BLaER1 (cell line): ENCODE measurements around the gene MBOAT1.
"Not testable (repeated sequence)": the region's sequence is repeated elsewhere in the genome, so short reads cannot be mapped to it uniquely, and the experiment has no call there.

Experiments used
- H3K27ac ChIP-seq: shearing (Covaris generic); formaldehyde crosslinking; 2 replicates; pipeline ENCODE4 v1.8.1; 2022
- H3K27me3 ChIP-seq: shearing (Covaris generic); formaldehyde crosslinking; 2 replicates; pipeline ENCODE4 v1.8.1; 2022
- H3K36me3 ChIP-seq: shearing (Covaris generic); formaldehyde crosslinking; 2 replicates; pipeline ENCODE4 v1.8.1; 2022
- H3K4me1 ChIP-seq: shearing (Covaris generic); formaldehyde crosslinking; 2 replicates; pipeline ENCODE4 v1.8.1; 2022
- H3K4me2 ChIP-seq: shearing (Covaris generic); formaldehyde crosslinking; 2 replicates; pipeline ENCODE4 v1.8.1; 2022
- H3K4me3 ChIP-seq: shearing (Covaris generic); formaldehyde crosslinking; 2 replicates; pipeline ENCODE4 v1.8.1; 2022
- H3K9ac ChIP-seq: shearing (Covaris generic); formaldehyde crosslinking; 2 replicates; pipeline ENCODE4 v1.8.1; 2022
- H3K9me3 ChIP-seq: shearing (Covaris generic); formaldehyde crosslinking; 2 replicates; pipeline ENCODE4 v1.8.1; 2022
- H4K20me1 ChIP-seq: shearing (Covaris generic); formaldehyde crosslinking; 2 replicates; pipeline ENCODE4 v1.8.1; 2022
- Cebpa-rat ChIP-seq: shearing (Covaris generic); IDR thresholded peaks from 2 replicates; pipeline ENCODE4 v1.8.1; 2022

Gene MBOAT1

GRCh38 chr6:20146291-20146690, 66.0 kb downstream of the MBOAT1 start:
- no peak overlapping the region for H3K4me2 ChIP-seq
- H3K4me3 ChIP-seq, result no peak overlapping the region
- H3K27ac ChIP-seq, result no peak overlapping the region
- H3K27me3 ChIP-seq, result no peaks in the 10 kb centered on the region
- no peak for TF ChIP-seq Cebpa-rat
- no peaks in the 10 kb centered on the region for H3K9me3 ChIP-seq
- H3K9ac ChIP-seq, result no peak overlapping the region
- no peaks in the 10 kb centered on the region for H3K4me1 ChIP-seq
- peaks cover 42% of the 10 kb centered on the region for H3K36me3 ChIP-seq
- H4K20me1 ChIP-seq, result no peaks in the 10 kb centered on the region

GRCh38 chr6:20142866-20143265, 69.4 kb downstream of the MBOAT1 start:
- H3K27ac ChIP-seq, result no peak overlapping the region
- H3K27me3 ChIP-seq, result no peaks in the 10 kb centered on the region
- H3K9ac ChIP-seq, result no peak overlapping the region
- H4K20me1 ChIP-seq, result no peaks in the 10 kb centered on the region
- peaks cover 41% of the 10 kb centered on the region for H3K36me3 ChIP-seq
- no peaks in the 10 kb centered on the region for H3K9me3 ChIP-seq
- H3K4me2 ChIP-seq, result no peak overlapping the region
- no peak for TF ChIP-seq Cebpa-rat
- H3K4me3 ChIP-seq, result no peak overlapping the region
- no peaks in the 10 kb centered on the region for H3K4me1 ChIP-seq

- no peak for TF ChIP-seq Cebpa-rat
- H3K9me3 ChIP-seq, result no peaks in the 10 kb centered on the region
- H3K36me3 ChIP-seq, result peaks cover 34% of the 10 kb centered on the region
- no peak overlapping the region for H3K4me2 ChIP-seq
- no peaks in the 10 kb centered on the region for H3K4me1 ChIP-seq
- H3K4me3 ChIP-seq, result no peak overlapping the region
- H4K20me1 ChIP-seq, result no peaks in the 10 kb centered on the region
- H3K27ac ChIP-seq, result no peak overlapping the region
- H3K9ac ChIP-seq, result no peak overlapping the region
- H3K27me3 ChIP-seq, result no peaks in the 10 kb centered on the region
Observed at GRCh38 chr6:20141931-20142330, 70.3 kb downstream of the MBOAT1 start.

GRCh38 chr6:20139127-20139963, 72.9 kb downstream of the MBOAT1 start:
- H3K4me3 ChIP-seq, result not testable (repeated sequence)

GRCh38 chr6:20137837-20138236, 74.4 kb downstream of the MBOAT1 start:
- Histone ChIP-seq H3K4me2 (no peak overlapping the region), H3K27me3 (no peaks in the 10 kb centered on the region)

More at GRCh38 chr6:20139127-20139963, 72.9 kb downstream of the MBOAT1 start:
- H3K9ac ChIP-seq, H3K4me2 ChIP-seq, H3K4me1 ChIP-seq, H3K27ac ChIP-seq, H3K9me3 ChIP-seq, H4K20me1 ChIP-seq, H3K27me3 ChIP-seq: not testable (repeated sequence)
- peaks cover 27% of the 10 kb centered on the region for H3K36me3 ChIP-seq

GRCh38 chr6:20137240-20137639, 75.0 kb downstream of the MBOAT1 start:
- H3K27ac ChIP-seq, result no peak overlapping the region
- H3K4me3 ChIP-seq, result no peak overlapping the region
- no peaks in the 10 kb centered on the region for H3K27me3 ChIP-seq
- no peak overlapping the region for H3K9ac ChIP-seq
- H3K4me1 ChIP-seq, result no peaks in the 10 kb centered on the region
- H4K20me1 ChIP-seq, result no peaks in the 10 kb centered on the region
- TF ChIP-seq Cebpa-rat, result no peak
- H3K4me2 ChIP-seq, result no peak overlapping the region
- no peaks in the 10 kb centered on the region for H3K9me3 ChIP-seq
- peaks cover 9% of the 10 kb centered on the region; the same call in 1 of the 2 replicates for H3K36me3 ChIP-seq

More at GRCh38 chr6:20137837-20138236, 74.4 kb downstream of the MBOAT1 start:
- Histone ChIP-seq H3K9me3 (no peaks in the 10 kb centered on the region), H3K27ac (no peak overlapping the region), H3K4me1 (no peaks in the 10 kb centered on the region), H4K20me1 (no peaks in the 10 kb centered on the region), H3K9ac (no peak overlapping the region), H3K36me3 (peaks cover 14% of the 10 kb centered on the region), H3K4me3 (no peak overlapping the region)
- TF ChIP-seq Cebpa-rat, result no peak

GRCh38 chr6:20135677-20136268, 76.5 kb downstream of the MBOAT1 start:
- no peak for TF ChIP-seq Cebpa-rat
- H3K4me2 ChIP-seq, result no peak overlapping the region
- H3K27me3 ChIP-seq, result no peaks in the 10 kb centered on the region

GRCh38 chr6:20134613-20135012, 77.7 kb downstream of the MBOAT1 start:
- H3K9me3 ChIP-seq, result no peaks in the 10 kb centered on the region
- no peaks in the 10 kb centered on the region for H3K4me1 ChIP-seq
- peaks cover under 1% of the 10 kb centered on the region; the same call in 1 of the 2 replicates for H3K36me3 ChIP-seq
- no peak overlapping the region for H3K27ac ChIP-seq
- no peak overlapping the region for H3K9ac ChIP-seq
- no peaks in the 10 kb centered on the region for H4K20me1 ChIP-seq
- no peak for TF ChIP-seq Cebpa-rat
- no peak overlapping the region for H3K4me3 ChIP-seq
- H3K4me2 ChIP-seq, result no peak overlapping the region
- no peaks in the 10 kb centered on the region for H3K27me3 ChIP-seq

More at GRCh38 chr6:20135677-20136268, 76.5 kb downstream of the MBOAT1 start:
- H3K4me1 ChIP-seq, result no peaks in the 10 kb centered on the region
- no peaks in the 10 kb centered on the region for H4K20me1 ChIP-seq
- H3K36me3 ChIP-seq, result peaks cover 3% of the 10 kb centered on the region; the same call in 1 of the 2 replicates
- H3K9me3 ChIP-seq, result no peaks in the 10 kb centered on the region
- no peak overlapping the region for H3K4me3 ChIP-seq
- no peak overlapping the region for H3K9ac ChIP-seq
- H3K27ac ChIP-seq, result no peak overlapping the region

GRCh38 chr6:20129290-20130088, 82.8 kb downstream of the MBOAT1 start:
- H3K4me2 ChIP-seq, result no peak overlapping the region
- no peak overlapping the region for H3K4me3 ChIP-seq
- no peaks in the 10 kb centered on the region for H4K20me1 ChIP-seq
- no peak overlapping the region for H3K9ac ChIP-seq
- H3K27ac ChIP-seq, result no peak overlapping the region
- H3K27me3 ChIP-seq, result no peaks in the 10 kb centered on the region
- no peak for TF ChIP-seq Cebpa-rat
- no peaks in the 10 kb centered on the region for H3K4me1 ChIP-seq
- H3K9me3 ChIP-seq, result no peaks in the 10 kb centered on the region
- no peaks in the 10 kb centered on the region for H3K36me3 ChIP-seq
